GM23248 (cell line): ENCODE data around the gene GPATCH11. TPM values are rescaled to one million over a fixed set of nuclear protein-coding genes. Genes with fewer than 3 reads are reported as not detected.

Experiments
- DNase-seq: peaks from one replicate; pipeline ENCODE4 v3.0.0-alpha.2; 2015
- H2AFZ ChIP-seq: fragments of 200-600 bp; sonication (generic); 2 replicates; pipeline ENCODE4 v1.6.1; 2016; ENCODE audit warnings: antibody characterized with exemption
- H3F3A ChIP-seq: fragments of 200-600 bp; sonication (generic); 2 replicates; pipeline ENCODE4 v1.6.1; 2016; ENCODE audit warnings: mild to moderate bottlenecking, antibody characterized with exemption, mixed run types; ENCODE audit not compliant: insufficient read depth
- H3K27ac ChIP-seq: fragments of 200-600 bp; sonication (generic); 2 replicates; pipeline ENCODE4 v1.5.1; 2016; ENCODE audit warnings: mild to moderate bottlenecking
- H3K27me3 ChIP-seq: fragments of 200-600 bp; sonication (generic); replicated peaks from 2 replicates; pipeline ENCODE4 v1.6.1; 2016; ENCODE audit warnings: mild to moderate bottlenecking; ENCODE audit not compliant: insufficient read depth
- H3K36me3 ChIP-seq: fragments of 200-600 bp; sonication (generic); 2 replicates; pipeline ENCODE4 v1.6.1; 2016; ENCODE audit warnings: low read depth, mild to moderate bottlenecking
- H3K4me1 ChIP-seq: fragments of 200-600 bp; sonication (generic); 2 replicates; pipeline ENCODE4 v1.6.1; 2016; ENCODE audit warnings: mild to moderate bottlenecking; ENCODE audit not compliant: insufficient read depth
- H3K4me2 ChIP-seq: fragments of 200-600 bp; sonication (generic); one replicate; pipeline ENCODE4 v1.6.1; 2016; ENCODE audit warnings: mild to moderate bottlenecking; ENCODE audit not compliant: unreplicated experiment
- H3K4me3 ChIP-seq: fragments of 200-600 bp; sonication (generic); 2 replicates; pipeline ENCODE4 v1.5.1; 2016; ENCODE audit warnings: mild to moderate bottlenecking
- H3K79me2 ChIP-seq: fragments of 200-600 bp; sonication (generic); 2 replicates; pipeline ENCODE4 v1.6.1; 2016; ENCODE audit warnings: mild to moderate bottlenecking; ENCODE audit not compliant: insufficient read depth
- H3K9ac ChIP-seq: fragments of 200-600 bp; sonication (generic); 2 replicates; pipeline ENCODE4 v1.6.1; 2016; ENCODE audit warnings: mild to moderate bottlenecking
- H3K9me2 ChIP-seq: fragments of 200-600 bp; sonication (generic); 2 replicates; pipeline ENCODE4 v1.6.1; 2016; ENCODE audit warnings: mixed run types, mild to moderate bottlenecking, moderate library complexity; ENCODE audit not compliant: insufficient read depth
- H3K9me3 ChIP-seq: fragments of 200-600 bp; sonication (generic); one replicate; pipeline ENCODE4 v1.6.1; 2017; ENCODE audit warnings: low read depth
- H4K20me1 ChIP-seq: fragments of 200-600 bp; sonication (generic); 2 replicates; pipeline ENCODE4 v1.6.0; 2016; ENCODE audit not compliant: insufficient read depth
- EZH2 ChIP-seq: fragments of 200-600 bp; sonication (generic); IDR thresholded peaks from 2 replicates; pipeline ENCODE4 v1.6.1; 2018; ENCODE audit warnings: antibody characterized with exemption, mild to moderate bottlenecking; ENCODE audit not compliant: insufficient read depth, poor library complexity, severe bottlenecking
- EZH2phosphoT487 ChIP-seq: fragments of 200-600 bp; sonication (generic); IDR thresholded peaks from 2 replicates; pipeline ENCODE4 v1.6.1; 2018; ENCODE audit warnings: antibody characterized with exemption, moderate library complexity, mild to moderate bottlenecking, low read depth; ENCODE audit not compliant: insufficient read depth
- WGBS, 2 experiments: methylation state at CpG; one replicate each; pipeline ENCODE4 v1.1.6; 2015 to 2017; ENCODE audit warnings: low lambda C conversion rate in 2 of 2, low coverage in 1 of 2; ENCODE audit errors: missing lambda C conversion rate in 2 of 2; 5-methylcytosine and 5-hydroxymethylcytosine counted together
- in situ Hi-C: fragments of 300-500 bp; cut with MboI; formaldehyde crosslinking; loops from 2 replicates; pipeline ENCODE4 v1.15.0; 2020
- polyA plus RNA-seq: library from polyadenylated mRNA; unstranded; fragments of >200 nt; fragmentation: Nextera tagmentation; extraction: Ambion mirVana; gene quantifications from 2 replicates; pipeline ENCODE4 v1.2.1, GENCODE V29; 2016
- total RNA-seq: library from RNA; depleted of rRNA; stranded (reverse); fragments of >200 nt; shearing (Covaris generic); gene quantifications from 2 replicates; pipeline ENCODE4 v1.2.3, GENCODE V29; 2014

Gene GPATCH11
- total and polyA plus RNA-seq, 2 experiments from 2014 or later, result 4.9 to 7.2 TPM

- in situ Hi-C loops, result no loop called here
- no peaks in the 10 kb centered on the region for H3K4me1 ChIP-seq
- H4K20me1 ChIP-seq, result no peaks in the 10 kb centered on the region
- H3K4me3 ChIP-seq, result no peak overlapping the region
- no peaks in the 10 kb centered on the region for H3K9me3 ChIP-seq
- no peaks in the 10 kb centered on the region for H3K9me2 ChIP-seq
- H3K27ac ChIP-seq, result no peak overlapping the region
- no peak overlapping the region for H2AFZ ChIP-seq
- no peak overlapping the region for H3K4me2 ChIP-seq
- 95 to 97% methylated on average over 2 of the region's 2 CpGs for WGBS, 2 experiments
- TF ChIP-seq EZH2 (no peak), EZH2phosphoT487 (no peak)
- DNase-seq, result no peak
- peaks cover 65% of the 10 kb centered on the region for H3K36me3 ChIP-seq
- no peaks in the 10 kb centered on the region for H3F3A ChIP-seq
- 0 out of 2 replicates have a peak, but pooled peaks cover 3% of the 10 kb centered on the region for H3K79me2 ChIP-seq
- H3K9ac ChIP-seq, result no peak overlapping the region
- no peaks in the 10 kb centered on the region for H3K27me3 ChIP-seq
These were observed 13.4 kb upstream of the GPATCH11 start for GRCh38 chr2:37070931-37071330.

DNA sequence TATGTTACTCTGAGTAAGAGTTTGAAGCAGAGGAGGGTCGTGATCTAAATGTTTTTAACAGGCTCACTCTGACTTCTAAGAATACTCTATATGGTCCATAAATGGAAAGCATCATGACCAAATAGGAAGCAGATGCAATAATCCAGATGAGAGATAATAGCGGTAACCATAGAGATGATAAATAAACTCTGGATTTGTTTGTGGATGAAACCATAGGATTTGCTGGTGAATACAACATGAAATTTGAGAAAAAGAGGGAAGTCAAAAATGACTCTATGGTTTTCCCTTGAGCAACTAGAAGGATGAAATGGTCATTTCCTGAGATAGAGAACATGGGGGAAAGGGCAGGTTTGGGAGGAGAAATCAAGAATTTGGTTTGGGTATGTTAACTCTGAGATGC lies 4.1 kb upstream of the GPATCH11 start:
- Histone ChIP-seq H2AFZ (no peak overlapping the region), H3K27ac (no peak overlapping the region), H3F3A (peaks cover 6% of the 10 kb centered on the region), H4K20me1 (no peaks in the 10 kb centered on the region), H3K4me2 (no peak overlapping the region), H3K9me2 (no peaks in the 10 kb centered on the region), H3K79me2 (peaks cover 64% of the 10 kb centered on the region), H3K4me3 (no peak overlapping the region), H3K27me3 (no peaks in the 10 kb centered on the region), H3K9ac (no peak overlapping the region), H3K9me3 (no peaks in the 10 kb centered on the region), H3K36me3 (peaks cover 38% of the 10 kb centered on the region), H3K4me1 (peaks cover 14% of the 10 kb centered on the region)
- peak; percentile 14 for DNase-seq
- WGBS, 2 experiments, result 59 to 64% methylated on average over 2 of the region's 2 CpGs
- TF ChIP-seq EZH2 (no peak), EZH2phosphoT487 (no peak)
- in situ Hi-C loops, result no loop called here

DNA sequence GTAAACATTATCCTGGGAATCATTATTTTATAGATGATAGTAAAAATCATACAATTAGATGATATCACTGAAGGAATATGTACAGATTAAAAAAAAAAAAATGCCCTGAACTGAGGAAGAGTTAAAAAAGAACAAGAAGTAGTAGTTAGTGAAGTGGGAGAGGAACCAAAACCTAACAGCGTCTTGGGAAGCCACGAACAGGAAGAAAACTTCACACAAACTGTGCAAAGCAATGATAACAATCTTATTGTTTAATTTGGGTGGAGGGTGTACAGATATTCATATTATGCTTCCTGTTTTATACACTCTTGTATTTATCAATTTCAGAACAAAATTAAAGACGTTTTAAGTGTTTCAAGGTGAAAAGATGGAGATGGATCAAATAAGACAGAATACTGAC lies 3.6 kb upstream of the GPATCH11 start:
- no peaks in the 10 kb centered on the region for H3K27me3 ChIP-seq
- H3K9me2 ChIP-seq, result no peaks in the 10 kb centered on the region
- H3F3A ChIP-seq, result peaks cover 10% of the 10 kb centered on the region
- H3K4me1 ChIP-seq, result peaks cover 19% of the 10 kb centered on the region
- H3K4me2 ChIP-seq, result no peak overlapping the region
- H3K27ac ChIP-seq, result no peak overlapping the region
- in situ Hi-C loops, result no loop called here
- H3K79me2 ChIP-seq, result peaks cover 64% of the 10 kb centered on the region
- no peaks in the 10 kb centered on the region for H3K9me3 ChIP-seq
- no peak overlapping the region for H3K4me3 ChIP-seq
- H3K36me3 ChIP-seq, result peaks cover 34% of the 10 kb centered on the region
- no peaks in the 10 kb centered on the region for H4K20me1 ChIP-seq
- 75 to 79% methylated on average over 3 of the region's 3 CpGs for WGBS, 2 experiments
- TF ChIP-seq EZH2phosphoT487 (no peak), EZH2 (no peak)
- no peak for DNase-seq
- no peak overlapping the region for H2AFZ ChIP-seq
- no peak overlapping the region for H3K9ac ChIP-seq

DNA sequence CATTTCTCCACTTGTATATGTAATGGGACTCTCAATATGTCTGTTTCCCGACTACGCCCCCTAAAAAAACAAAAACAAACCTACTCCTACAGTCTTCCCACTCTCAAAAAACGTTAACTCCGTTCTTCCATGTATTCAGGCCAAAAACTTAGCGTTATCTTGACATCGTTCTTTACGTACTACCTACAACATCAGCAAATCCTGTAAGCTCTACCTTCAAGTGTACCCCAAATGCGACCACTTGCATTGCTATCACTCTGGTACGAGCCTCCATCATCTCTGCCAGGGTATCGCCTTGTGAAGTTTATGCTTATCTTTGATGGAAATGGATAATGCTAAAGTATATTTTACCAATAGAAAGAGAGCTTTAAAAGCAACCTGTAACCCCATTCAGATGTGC lies 479 bp downstream of the GPATCH11 start:
- Histone ChIP-seq H3K4me1 (peaks cover 23% of the 10 kb centered on the region), H3F3A (peaks cover 13% of the 10 kb centered on the region), H3K4me3 (peak overlapping the region; percentile 82), H4K20me1 (no peaks in the 10 kb centered on the region), H3K27me3 (no peaks in the 10 kb centered on the region), H2AFZ (peak overlapping the region; percentile 96), H3K27ac (peak overlapping the region; percentile 44), H3K9me2 (no peaks in the 10 kb centered on the region), H3K9ac (peak overlapping the region; percentile 80), H3K9me3 (no peaks in the 10 kb centered on the region), H3K36me3 (no peaks in the 10 kb centered on the region), H3K79me2 (peaks cover 46% of the 10 kb centered on the region), H3K4me2 (peak overlapping the region; percentile 97)
- in situ Hi-C loops, result no loop called here
- 1 to 3% methylated on average over 10 of the region's 10 CpGs for WGBS, 2 experiments
- TF ChIP-seq EZH2, result no peak
- DNase-seq, result no peak

- WGBS, 2 experiments, result 17 to 34% methylated on average over 1 of the region's 1 CpG
- H3K9ac ChIP-seq, result no peak overlapping the region
These were observed 1.4 kb downstream of the GPATCH11 start for GRCh38 chr2:37085731-37086147.

More at GRCh38 chr2:37085731-37086147, 1.4 kb downstream of the GPATCH11 start:
- Histone ChIP-seq H3K27me3 (no peaks in the 10 kb centered on the region), H3K4me1 (peaks cover 23% of the 10 kb centered on the region), H3K4me3 (peak overlapping the region; percentile 82), H4K20me1 (no peaks in the 10 kb centered on the region), H3F3A (peaks cover 13% of the 10 kb centered on the region), H3K9me2 (no peaks in the 10 kb centered on the region), H3K79me2 (peaks cover 37% of the 10 kb centered on the region), H3K4me2 (peak overlapping the region; percentile 97), H3K9me3 (no peaks in the 10 kb centered on the region), H3K36me3 (no peaks in the 10 kb centered on the region), H2AFZ (0 out of 2 replicates have a peak overlapping the region, but pooled peaks have one; percentile 96), H3K27ac (peak overlapping the region; percentile 44)
- in situ Hi-C loops, result no loop called here
- DNase-seq, result peak; percentile 79
- no peak for TF ChIP-seq EZH2phosphoT487
- TF ChIP-seq EZH2, result no peak
